Natural killer cell (primary cell): ENCODE results near the gene ZNF30. TPM values are rescaled to one million over a fixed set of nuclear protein-coding genes. Genes with fewer than 3 reads are reported as not detected.

Experiments
- total RNA-seq, 4 donors: library from RNA; stranded (reverse); fragments of 120-200 nt in 1 of 4; gene quantifications; one replicate each; pipeline versions ENCODE4 v1.2.3 to v1.2.4, GENCODE V29; 2013 to 2022

Gene ZNF30
- total RNA-seq, 3 donors from 2014 or later (not counting 1 experiment from before 2014, with no cell fraction given): 2.7 to 4.3 (median 3.8) TPM

Other genes starting within 250 kb of the ZNF30 start
- 1 to 10 TPM in 2 of 3 donors, under 1 TPM in 1; 0.52 to 1.3 (median 1.1) TPM for gene SCGB2B2, start 249.7 kb upstream of the ZNF30 start, total RNA-seq
- 10 to 100 TPM; 13.8 to 23.6 (median 17.8) TPM for gene ZNF302, start 249.2 kb upstream of the ZNF30 start, total RNA-seq
- gene ZNF181, start 192.7 kb upstream of the ZNF30 start, total RNA-seq: 1 to 10 TPM; 3.2 to 3.7 (median 3.5) TPM
- 1 to 10 TPM; 4.6 to 5.1 (median 4.8) TPM for gene ZNF599, start 153.7 kb upstream of the ZNF30 start, total RNA-seq
- gene ZNF792, start 37.3 kb downstream of the ZNF30 start, total RNA-seq: 10 to 100 TPM; 11.9 to 19.6 (median 16.2) TPM
- gene GRAMD1A, start 73.4 kb downstream of the ZNF30 start, total RNA-seq: 10 to 100 TPM; 57.6 to 80.3 (median 66.6) TPM
- 1 to 10 TPM in 2 of 3 donors, under 1 TPM in 1; 0.94 to 1.5 (median 1.1) TPM for gene SCN1B, start 103.6 kb downstream of the ZNF30 start, total RNA-seq
- not detected for gene HPN, start 114.8 kb downstream of the ZNF30 start, total RNA-seq
- not detected for gene FXYD3, start 188.9 kb downstream of the ZNF30 start, total RNA-seq
- under 1 TPM in 2 of 3 donors, not detected in 1; 0.49 to 0.72 TPM for gene LGI4, start 208.2 kb downstream of the ZNF30 start, total RNA-seq
- gene FXYD1, start 211.9 kb downstream of the ZNF30 start, total RNA-seq: not detected
- gene FXYD7, start 216.4 kb downstream of the ZNF30 start, total RNA-seq: 1 to 10 TPM; 4.0 to 5.4 (median 4.9) TPM
- gene FXYD5, start 227.8 kb downstream of the ZNF30 start, total RNA-seq: 100 to 1,000 TPM; 226 to 270 (median 231) TPM